Fibroblast of villous mesenchyme (primary cell): ENCODE data around the gene IFIT2. TPM values are rescaled to one million over a fixed set of nuclear protein-coding genes. Genes with fewer than 3 reads are reported as not detected.

ENCODE experiments used
- DNase-seq: peaks from one replicate; pipeline ENCODE4 v3.0.0-alpha.2; 2010; ENCODE audit warnings: low read depth
- H3K4me3 ChIP-seq: 2 replicates; pipeline ENCODE4 v1.5.1; 2011; ENCODE audit warnings: low read depth, mild to moderate bottlenecking, low read length
- CTCF ChIP-seq: IDR thresholded peaks from 2 replicates; pipeline ENCODE4 v1.5.1; 2012; ENCODE audit warnings: low read depth, mild to moderate bottlenecking, low read length; ENCODE audit not compliant: insufficient read depth
- total RNA-seq: library from RNA; depleted of rRNA; stranded (reverse); fragments of >200 nt; gene quantifications from 2 replicates; pipeline ENCODE4 v1.2.3, GENCODE V29; 2012

The IFIT2 gene
- total RNA-seq, 1 donor, result 22.9 TPM

GRCh38 chr10:89306434-89307268, 4.8 kb downstream of the IFIT2 start:
- no peak for TF ChIP-seq CTCF
- H3K4me3 ChIP-seq, result no peak overlapping the region
- DNase-seq, result no peak

GRCh38 chr10:89307269-89307577, 5.4 kb downstream of the IFIT2 start:
- DNase-seq, result no peak
- no peak overlapping the region for H3K4me3 ChIP-seq
- TF ChIP-seq CTCF, result no peak

- no peak for DNase-seq
- TF ChIP-seq CTCF, result no peak
- H3K4me3 ChIP-seq, result no peak overlapping the region
These were observed 6.4 kb downstream of the IFIT2 start for GRCh38 chr10:89308266-89308665.

- TF ChIP-seq CTCF, result no peak
- no peak for DNase-seq
These were observed 6.9 kb downstream of the IFIT2 start for GRCh38 chr10:89308736-89309135.

GRCh38 chr10:89309156-89310055, 7.6 kb downstream of the IFIT2 start:
- no peak for DNase-seq
- no peak for TF ChIP-seq CTCF
- no peak overlapping the region for H3K4me3 ChIP-seq

More at GRCh38 chr10:89308736-89309135, 6.9 kb downstream of the IFIT2 start:
- H3K4me3 ChIP-seq, result no peak overlapping the region

- DNase-seq, result no peak
- no peak for TF ChIP-seq CTCF
- no peak overlapping the region for H3K4me3 ChIP-seq
These were observed 8.4 kb downstream of the IFIT2 start for GRCh38 chr10:89310056-89310893.
